H9 (cell line): ENCODE measurements around the gene SORBS1. TPM values are rescaled to one million over a fixed set of nuclear protein-coding genes. Genes with fewer than 3 reads are reported as not detected.

Experiments
- DNase-seq: peaks from one replicate; pipeline ENCODE4 v3.0.0-alpha.2; 2017
- H2AFZ ChIP-seq: one replicate; pipeline ENCODE4 v1.6.1; 2013; ENCODE audit warnings: mild to moderate bottlenecking, low read length, control low read depth, moderate library complexity
- H2AK5ac ChIP-seq: 2 replicates; pipeline ENCODE4 v1.6.1; 2013; ENCODE audit warnings: low read length, control low read depth, mixed read lengths; ENCODE audit not compliant: insufficient read length
- H2BK120ac ChIP-seq: one replicate; pipeline ENCODE4 v1.6.1; 2013; ENCODE audit warnings: low read depth, mild to moderate bottlenecking, low read length, control low read depth, inconsistent platforms; ENCODE audit not compliant: poor library complexity, severe bottlenecking
- H2BK12ac ChIP-seq: 2 replicates; pipeline ENCODE4 v1.6.1; 2013; ENCODE audit warnings: low read length, control low read depth, mixed read lengths, low read depth; ENCODE audit not compliant: insufficient read length
- H2BK15ac ChIP-seq: 2 replicates; pipeline ENCODE4 v1.6.1; 2013; ENCODE audit warnings: low read depth, low read length, control low read depth
- H2BK20ac ChIP-seq: one replicate; pipeline ENCODE4 v1.6.1; 2013; ENCODE audit warnings: low read depth, mild to moderate bottlenecking, low read length, control low read depth, inconsistent platforms; ENCODE audit not compliant: poor library complexity, severe bottlenecking
- H2BK5ac ChIP-seq: 2 replicates; pipeline ENCODE4 v1.6.1; 2013; ENCODE audit warnings: low read length, control low read depth, mixed read lengths; ENCODE audit not compliant: insufficient read length
- H3K14ac ChIP-seq: 2 replicates; pipeline ENCODE4 v1.6.1; 2013; ENCODE audit warnings: low read length, control low read depth; ENCODE audit not compliant: insufficient read depth
- H3K18ac ChIP-seq: 2 replicates; pipeline ENCODE4 v1.6.1; 2013; ENCODE audit warnings: low read depth, mild to moderate bottlenecking, mixed read lengths, low read length, control low read depth; ENCODE audit not compliant: insufficient read length
- H3K23ac ChIP-seq: 2 replicates; pipeline ENCODE4 v1.6.1; 2013; ENCODE audit warnings: low read length, control low read depth, mixed read lengths, low read depth; ENCODE audit not compliant: insufficient read length
- H3K23me2 ChIP-seq: 2 replicates; pipeline ENCODE4 v1.6.1; 2013; ENCODE audit warnings: low read depth, mild to moderate bottlenecking, mixed read lengths, low read length, control low read depth; ENCODE audit not compliant: insufficient read length, poor library complexity, severe bottlenecking
- H3K27ac ChIP-seq: 2 replicates; pipeline ENCODE4 v1.5.1; 2013; ENCODE audit warnings: low read length, control low read depth, mixed read lengths, low read depth; ENCODE audit not compliant: insufficient read length
- H3K27me3 ChIP-seq: 2 replicates; pipeline ENCODE4 v1.6.1; 2013; ENCODE audit warnings: low read length, control low read depth, inconsistent platforms; ENCODE audit not compliant: insufficient read depth
- H3K4ac ChIP-seq: 2 replicates; pipeline ENCODE4 v1.6.1; 2013; ENCODE audit warnings: low read depth, mild to moderate bottlenecking, control low read depth, inconsistent platforms, low read length, moderate library complexity
- H3K4me1 ChIP-seq: 2 replicates; pipeline ENCODE4 v1.6.1; 2013; ENCODE audit warnings: low read length, control low read depth, inconsistent platforms; ENCODE audit not compliant: insufficient read depth
- H3K4me2 ChIP-seq: 2 replicates; pipeline ENCODE4 v1.6.1; 2013; ENCODE audit warnings: low read length, control low read depth, mixed read lengths; ENCODE audit not compliant: insufficient read length, insufficient read depth
- H3K56ac ChIP-seq: 2 replicates; pipeline ENCODE4 v1.6.1; 2013; ENCODE audit warnings: low read depth, mild to moderate bottlenecking, mixed read lengths, low read length, control low read depth; ENCODE audit not compliant: insufficient read length
- H3K79me1 ChIP-seq: 2 replicates; pipeline ENCODE4 v1.6.1; 2013; ENCODE audit warnings: low read depth, mild to moderate bottlenecking, moderate library complexity, low read length, control low read depth, inconsistent platforms; ENCODE audit not compliant: insufficient read depth, poor library complexity, severe bottlenecking
- H3K79me2 ChIP-seq: 2 replicates; pipeline ENCODE4 v1.6.1; 2013; ENCODE audit warnings: low read length, control low read depth, inconsistent platforms; ENCODE audit not compliant: insufficient read depth
- H3K9ac ChIP-seq: 2 replicates; pipeline ENCODE4 v1.6.1; 2013; ENCODE audit warnings: low read length, control low read depth, mixed read lengths; ENCODE audit not compliant: insufficient read length; ENCODE audit errors: extremely low read depth
- H3K9me3 ChIP-seq: one replicate; pipeline ENCODE4 v1.6.1; 2013; ENCODE audit warnings: low read depth, low read length, inconsistent platforms; ENCODE audit not compliant: control insufficient read depth
- H3T11ph ChIP-seq: one replicate; pipeline ENCODE4 v1.6.1; 2013; ENCODE audit warnings: mild to moderate bottlenecking, low read length, control low read depth, inconsistent platforms
- H4K20me1 ChIP-seq: one replicate; pipeline ENCODE4 v1.6.1; 2013; ENCODE audit not compliant: control insufficient read depth, insufficient read length, insufficient read depth
- H4K5ac ChIP-seq: 2 replicates; pipeline ENCODE4 v1.6.1; 2013; ENCODE audit warnings: low read depth, mild to moderate bottlenecking, mixed read lengths, low read length, control low read depth; ENCODE audit not compliant: insufficient read length
- H4K8ac ChIP-seq: replicated peaks from 2 replicates; pipeline ENCODE4 v1.6.1; 2013; ENCODE audit warnings: low read length, control low read depth, mixed read lengths, low read depth; ENCODE audit not compliant: insufficient read length
- H4K91ac ChIP-seq: 2 replicates; pipeline ENCODE4 v1.6.1; 2013; ENCODE audit warnings: low read depth, mild to moderate bottlenecking, moderate library complexity, mixed read lengths, low read length, control low read depth; ENCODE audit not compliant: insufficient read length
- H3K27ac Mint-ChIP-seq, 3 experiments: 2 replicates in 2 of 3; 3 replicates in 1 of 3; pipeline ENCODE4 v1.8.0; 2020 to 2021; ENCODE audit warnings: mixed read lengths in 3 of 3, mild to moderate bottlenecking in 1 of 3, moderate library complexity in 1 of 3
- H3K27me3 Mint-ChIP-seq: 2 replicates; pipeline ENCODE4 v1.8.0; 2021; ENCODE audit warnings: low read depth, mild to moderate bottlenecking, moderate library complexity, mixed read lengths
- H3K36me3 Mint-ChIP-seq, 3 experiments: 2 replicates in 2 of 3; 3 replicates in 1 of 3; pipeline ENCODE4 v1.8.0; 2020 to 2021; ENCODE audit warnings: low read depth in 3 of 3, mixed read lengths in 3 of 3; ENCODE audit not compliant: insufficient read depth in 1 of 3
- H3K4me1 Mint-ChIP-seq, 2 experiments: 2 replicates each; pipeline ENCODE4 v1.8.0; 2020; ENCODE audit warnings: mixed read lengths in 2 of 2
- H3K4me3 Mint-ChIP-seq, 2 experiments: 2 replicates in 1 of 2; 3 replicates in 1 of 2; pipeline ENCODE4 v1.8.0; 2020 to 2021; ENCODE audit warnings: mild to moderate bottlenecking in 2 of 2, mixed read lengths in 2 of 2, moderate library complexity in 1 of 2
- H3K9me3 Mint-ChIP-seq, 2 experiments: 2 replicates in 1 of 2; 3 replicates in 1 of 2; pipeline ENCODE4 v1.8.0; 2020; ENCODE audit warnings: mild to moderate bottlenecking in 2 of 2, mixed read lengths in 2 of 2, moderate library complexity in 1 of 2
- CTCF ChIP-seq: fragments of 200-600 bp; sonication (generic); conservative IDR thresholded peaks from 3 replicates; pipeline ENCODE4 v1.8.0; 2021; ENCODE audit warnings: antibody characterized with exemption, mild to moderate bottlenecking
- WGBS: extraction: QIAGEN DNeasy Blood & Tissue Kit; methylation state at CpG from one replicate; pipeline ENCODE4 v1.1.7; 2013; ENCODE audit warnings: missing lambda C conversion rate, low lambda C conversion rate, mixed read lengths; ENCODE audit not compliant: insufficient read length; ENCODE audit errors: extremely low coverage; 5-methylcytosine and 5-hydroxymethylcytosine counted together
- total RNA-seq: library from RNA; stranded (reverse); gene quantifications from 2 replicates; pipeline ENCODE4 v1.2.1, GENCODE V29; 2021

SORBS1 gene
- total RNA-seq, 1 experiment from 2014 or later, result 24.3 TPM

- no peak overlapping the region for H2BK12ac ChIP-seq
- no peak overlapping the region for H4K91ac ChIP-seq
- H3K4me1 ChIP-seq, result peaks cover 6% of the 10 kb centered on the region
- no peaks in the 10 kb centered on the region for H3K27me3 ChIP-seq
- H3K4ac ChIP-seq, result no peak overlapping the region
- no peak overlapping the region for H2AFZ ChIP-seq
- DNase-seq, result peak; percentile 83
- H2AK5ac ChIP-seq, result no peak overlapping the region
- no peaks in the 10 kb centered on the region for H3K79me1 ChIP-seq
- H3K27ac Mint-ChIP-seq, result 0 out of 7 replicates have a peak overlapping the region, but pooled peaks of 1 of the 3 experiments have one; percentile 11
- no peak overlapping the region for H3K4me3 Mint-ChIP-seq
- no peak overlapping the region for H3K4me2 ChIP-seq
- no peaks in the 10 kb centered on the region for H3K27me3 Mint-ChIP-seq
- no peak overlapping the region for H3K14ac ChIP-seq
- H3K79me2 ChIP-seq, result no peaks in the 10 kb centered on the region
- no peaks in the 10 kb centered on the region for H3K9me3 ChIP-seq
- peak; percentile 97 for TF ChIP-seq CTCF
- H3K36me3 Mint-ChIP-seq, result peaks cover 0 to 2% (median 0%) of the 10 kb centered on the region in 3 experiments; a peak in 3 of 7 replicates
- no peak overlapping the region for H4K5ac ChIP-seq
- no peak overlapping the region for H3K9ac ChIP-seq
- H3K56ac ChIP-seq, result no peak overlapping the region
- no peak overlapping the region for H2BK120ac ChIP-seq
- H3K9me3 Mint-ChIP-seq, result no peaks in the 10 kb centered on the region
- no peak overlapping the region for H2BK20ac ChIP-seq
- no CpG with 5 or more reads among the region's 5 CpGs for WGBS
- H3K27ac ChIP-seq, result no peak overlapping the region
- H3K23ac ChIP-seq, result no peak overlapping the region
- H4K20me1 ChIP-seq, result no peaks in the 10 kb centered on the region
- H3K23me2 ChIP-seq, result no peaks in the 10 kb centered on the region
- no peak overlapping the region for H2BK15ac ChIP-seq
- no peak overlapping the region for H3K18ac ChIP-seq
- no peak overlapping the region for H2BK5ac ChIP-seq
- H3K4me1 Mint-ChIP-seq, result peaks cover 20 to 21% of the 10 kb centered on the region in 2 experiments
- no peak overlapping the region for H3T11ph ChIP-seq
- H4K8ac ChIP-seq, result no peak overlapping the region
Measured at GRCh38 chr10:95374597-95375209, 186.5 kb downstream of the SORBS1 start.
